Left ventricle myocardium inferior (tissue), 1 donor: Measurements from ENCODE around the gene HYPK. TPM values are rescaled to one million over a fixed set of nuclear protein-coding genes. Genes with fewer than 3 reads are reported as not detected.
A peak's percentile ranks its signal among the peaks of the same experiment; 100 is the strongest.

Experiments used
- DNase-seq: peaks from one replicate; pipeline ENCODE4 v3.0.0-alpha.2; 2020
- H3K27ac ChIP-seq: fragments of 200-600 bp; replicated peaks from 2 replicates; pipeline ENCODE4 v1.8.0; 2021
- H3K27me3 ChIP-seq: fragments of 200-600 bp; 2 replicates; pipeline ENCODE4 v1.8.0; 2021; ENCODE audit warnings: low read depth
- H3K36me3 ChIP-seq: fragments of 200-600 bp; 2 replicates; pipeline ENCODE4 v1.8.0; 2021
- H3K4me1 ChIP-seq: fragments of 200-600 bp; 2 replicates; pipeline ENCODE4 v1.8.0; 2021
- H3K4me3 ChIP-seq: fragments of 200-600 bp; 2 replicates; pipeline ENCODE4 v1.8.0; 2021; ENCODE audit warnings: mild to moderate bottlenecking, moderate library complexity
- H3K9me3 ChIP-seq: fragments of 200-600 bp; replicated peaks from 2 replicates; pipeline ENCODE4 v1.8.0; 2021
- intact Hi-C: fragments of 100-400 bp; cut with micrococcal nuclease; formaldehyde crosslinking; loops from one replicate; pipeline ENCODE4 v1.11.0; 2022
- long read RNA-seq: library from polyadenylated mRNA; unstranded; transcript quantifications from one replicate; pipeline ENCODE4 v2.0.0, GENCODE V29; 2021
- total RNA-seq: library from RNA; stranded (reverse); fragmentation: NEBNext Ultra II Directional; extraction: Animal tissue kit (Norgen Biotek cat#: 25700); gene quantifications from one replicate; pipeline ENCODE4 v1.2.1, GENCODE V29; 2021
- TF ChIP-seq, protein P1 (sequence below): fragments of 200-600 bp; IDR thresholded peaks from 2 replicates; pipeline ENCODE4 v1.8.0; 2021; ENCODE audit warnings: antibody characterized with exemption, mild to moderate bottlenecking, borderline replicate concordance
- donor health status: DM: no; HTN: yes; CAD: no; lungs with severe emphysema.

The HYPK gene, protein sequence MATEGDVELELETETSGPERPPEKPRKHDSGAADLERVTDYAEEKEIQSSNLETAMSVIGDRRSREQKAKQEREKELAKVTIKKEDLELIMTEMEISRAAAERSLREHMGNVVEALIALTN
- 17.9 TPM for total RNA-seq
- long read RNA-seq, full-length matches to known transcripts = 58 of 58 reads
- long read RNA-seq, partial matches to known transcripts = 0 of 58 reads
- long read RNA-seq, other reads (novel, unspliced or antisense) = 0 of 58 reads

DNA sequence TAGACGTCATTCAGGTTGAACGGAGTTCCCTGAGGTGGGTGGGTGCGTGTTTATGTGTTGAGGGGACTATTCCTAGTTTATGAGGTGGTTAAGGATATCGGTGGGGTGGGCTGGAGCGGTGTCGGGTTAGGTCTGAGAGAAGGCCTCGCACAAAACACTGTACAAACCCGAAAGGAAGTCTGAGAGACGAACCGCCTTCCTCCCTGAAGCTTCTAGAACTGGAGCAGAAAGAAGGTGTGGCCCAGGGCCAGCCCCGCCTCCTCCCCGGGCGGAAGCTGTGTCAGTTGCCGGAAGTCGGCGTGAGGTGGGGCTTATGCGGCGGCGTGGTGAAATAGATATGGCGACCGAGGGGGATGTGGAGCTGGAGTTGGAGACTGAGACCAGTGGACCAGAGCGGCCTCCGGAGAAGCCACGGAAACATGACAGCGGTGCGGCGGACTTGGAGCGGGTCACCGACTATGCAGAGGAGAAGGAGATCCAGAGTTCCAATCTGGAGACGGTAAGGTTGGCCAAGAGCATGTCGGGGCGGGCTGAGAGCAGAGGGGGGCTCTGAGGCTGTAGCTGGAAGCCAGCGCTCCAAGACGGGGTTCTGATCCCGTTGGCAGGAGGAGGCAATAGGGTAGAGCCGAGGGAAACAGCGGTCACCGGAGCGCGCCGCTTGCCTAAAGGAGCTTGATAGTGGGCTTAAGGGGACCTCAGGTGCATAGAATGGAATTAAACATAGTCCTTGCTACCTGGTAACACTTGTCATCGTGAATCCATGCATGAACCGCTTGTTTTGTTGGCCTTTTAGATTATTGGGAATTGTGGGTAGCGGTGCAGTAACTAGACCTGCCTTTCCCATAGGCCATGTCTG lies at the start of gene HYPK:
HYPK (plus strand) TSS at position 314 of the 856 bp plus-strand sequence; CDS start at position 338, 24 bp downstream.
- TF ChIP-seq, protein P1, sequence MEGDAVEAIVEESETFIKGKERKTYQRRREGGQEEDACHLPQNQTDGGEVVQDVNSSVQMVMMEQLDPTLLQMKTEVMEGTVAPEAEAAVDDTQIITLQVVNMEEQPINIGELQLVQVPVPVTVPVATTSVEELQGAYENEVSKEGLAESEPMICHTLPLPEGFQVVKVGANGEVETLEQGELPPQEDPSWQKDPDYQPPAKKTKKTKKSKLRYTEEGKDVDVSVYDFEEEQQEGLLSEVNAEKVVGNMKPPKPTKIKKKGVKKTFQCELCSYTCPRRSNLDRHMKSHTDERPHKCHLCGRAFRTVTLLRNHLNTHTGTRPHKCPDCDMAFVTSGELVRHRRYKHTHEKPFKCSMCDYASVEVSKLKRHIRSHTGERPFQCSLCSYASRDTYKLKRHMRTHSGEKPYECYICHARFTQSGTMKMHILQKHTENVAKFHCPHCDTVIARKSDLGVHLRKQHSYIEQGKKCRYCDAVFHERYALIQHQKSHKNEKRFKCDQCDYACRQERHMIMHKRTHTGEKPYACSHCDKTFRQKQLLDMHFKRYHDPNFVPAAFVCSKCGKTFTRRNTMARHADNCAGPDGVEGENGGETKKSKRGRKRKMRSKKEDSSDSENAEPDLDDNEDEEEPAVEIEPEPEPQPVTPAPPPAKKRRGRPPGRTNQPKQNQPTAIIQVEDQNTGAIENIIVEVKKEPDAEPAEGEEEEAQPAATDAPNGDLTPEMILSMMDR = no peak
- peaks cover 71% of the 10 kb centered on the region for H3K36me3 ChIP-seq
- H3K9me3 ChIP-seq = no peaks in the 10 kb centered on the region
- intact Hi-C loops = no loop called here
- peak within 1 kb of the TSS; percentile 88 for H3K27ac ChIP-seq
- DNase-seq = peak; percentile 95
- no peaks in the 10 kb centered on the region for H3K27me3 ChIP-seq
- peaks cover 64% of the 10 kb centered on the region for H3K4me1 ChIP-seq
- H3K4me3 ChIP-seq = peak within 1 kb of the TSS; percentile 94

DNA sequence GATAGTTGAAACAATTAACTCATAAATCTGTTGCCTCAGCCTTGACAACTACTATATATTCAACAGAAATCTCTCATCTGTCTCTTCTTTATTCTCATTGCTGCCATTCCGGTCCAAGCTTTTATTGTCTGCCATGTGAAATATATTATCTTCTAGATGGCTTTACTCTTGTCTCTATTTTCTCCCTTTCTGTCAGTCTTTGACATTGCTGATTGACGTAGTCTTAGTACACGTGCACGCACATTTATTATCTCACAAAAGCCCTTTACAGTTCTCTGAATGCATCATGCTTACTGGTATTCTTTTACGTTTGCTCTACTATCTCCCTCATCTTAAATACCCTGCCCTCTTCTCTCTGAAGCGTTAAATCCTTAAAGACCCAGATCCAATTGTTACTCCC lies 48.5 kb upstream of the HYPK start:
- intact Hi-C loops = no loop called here
- Histone ChIP-seq H3K27me3 (no peaks in the 10 kb centered on the region), H3K4me3 (no peak overlapping the region), H3K9me3 (no peaks in the 10 kb centered on the region), H3K4me1 (peaks cover 72% of the 10 kb centered on the region), H3K27ac (no peak overlapping the region), H3K36me3 (peaks cover 42% of the 10 kb centered on the region)
- DNase-seq = no peak
- TF ChIP-seq, protein P1 = no peak

DNA sequence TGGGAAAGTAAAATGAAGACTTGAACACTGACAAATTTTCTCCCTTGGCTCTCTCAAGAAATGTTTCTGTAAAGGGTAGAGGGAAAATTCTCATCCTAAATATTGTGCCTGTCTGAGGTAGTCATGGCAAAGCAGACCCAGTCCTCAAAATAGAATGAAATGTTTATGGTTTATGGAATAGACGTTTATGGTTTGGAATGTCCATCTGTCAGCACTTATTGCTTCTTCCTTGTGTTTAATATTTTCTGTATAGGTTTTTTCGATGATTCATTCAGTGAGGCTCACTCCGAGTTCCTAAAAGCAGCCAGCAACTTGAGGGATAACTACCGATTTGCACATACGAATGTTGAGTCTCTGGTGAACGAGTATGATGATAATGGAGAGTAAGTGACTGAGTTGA lies 37.6 kb upstream of the HYPK start:
- Histone ChIP-seq H3K9me3 (no peaks in the 10 kb centered on the region), H3K4me1 (peaks cover 9% of the 10 kb centered on the region), H3K27ac (no peak overlapping the region), H3K4me3 (no peak overlapping the region), H3K36me3 (peaks cover 100% of the 10 kb centered on the region), H3K27me3 (no peaks in the 10 kb centered on the region)
- intact Hi-C loops = no loop called here
- DNase-seq = no peak
- TF ChIP-seq, protein P1 = no peak

DNA sequence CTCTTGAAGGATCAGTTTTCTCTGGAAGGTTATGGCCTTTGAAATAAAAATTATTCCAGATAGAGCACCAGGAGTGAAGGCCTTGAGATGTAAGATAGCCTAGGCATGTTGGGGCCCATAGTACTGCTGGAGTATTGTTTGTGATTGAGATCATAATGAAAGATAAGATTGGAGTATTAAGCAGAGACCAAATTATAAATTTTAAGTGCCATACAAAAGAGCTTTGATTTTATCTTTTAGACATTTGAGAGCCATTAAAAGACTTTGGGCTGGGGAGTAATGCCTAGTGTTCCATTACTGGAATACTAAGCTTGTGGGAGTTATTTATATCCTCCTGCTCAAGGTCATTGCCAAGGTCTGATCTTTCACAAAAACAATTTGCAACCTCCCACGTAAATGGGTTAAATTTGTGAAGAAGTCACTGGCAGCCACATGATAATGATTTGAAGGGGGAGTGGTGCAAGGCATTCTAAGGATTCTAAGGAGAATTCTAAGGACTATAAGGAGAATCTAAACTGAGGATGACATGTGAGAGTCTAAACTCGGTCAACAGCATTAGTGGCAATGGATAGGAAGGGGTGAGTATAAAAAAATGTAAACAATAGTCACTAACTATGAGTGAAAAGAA lies 36.5 kb upstream of the HYPK start:
- H3K27ac ChIP-seq = peak overlapping the region; percentile 12
- no peak for DNase-seq
- H3K9me3 ChIP-seq = no peaks in the 10 kb centered on the region
- intact Hi-C loops = no loop called here
- no peak overlapping the region for H3K4me3 ChIP-seq
- H3K4me1 ChIP-seq = peaks cover 9% of the 10 kb centered on the region
- TF ChIP-seq, protein P1 = no peak
- H3K27me3 ChIP-seq = no peaks in the 10 kb centered on the region
- peaks cover 100% of the 10 kb centered on the region for H3K36me3 ChIP-seq

DNA sequence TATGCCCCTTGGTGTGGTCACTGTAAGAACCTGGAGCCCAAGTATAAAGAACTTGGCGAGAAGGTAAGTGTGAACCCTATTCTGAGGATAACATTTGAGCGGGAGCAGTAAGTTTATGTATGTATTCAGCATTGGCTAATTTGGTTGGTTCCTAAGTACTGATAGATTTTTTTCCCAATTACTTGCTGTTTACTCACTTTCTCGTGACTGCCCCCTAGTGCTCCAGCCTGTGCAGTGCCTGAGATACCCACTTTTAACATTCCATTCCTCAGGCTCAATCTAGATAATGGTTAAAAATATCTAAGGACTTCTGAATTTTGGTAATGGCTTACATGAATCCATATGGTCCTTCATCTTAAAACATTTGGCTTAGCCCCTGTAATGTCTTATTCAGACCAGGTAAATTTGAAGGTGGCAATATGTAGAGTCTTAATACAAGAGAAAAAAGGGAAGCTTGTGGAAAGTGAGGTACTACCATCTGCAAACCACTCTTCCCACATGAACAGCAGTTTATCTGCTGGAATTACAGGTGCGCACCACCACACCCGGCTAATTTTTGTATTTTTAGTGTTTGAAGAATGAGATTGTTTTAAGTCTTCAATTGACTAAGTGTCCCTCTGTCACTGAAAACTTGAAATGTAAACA lies 30.7 kb upstream of the HYPK start:
- Histone ChIP-seq H3K9me3 (no peaks in the 10 kb centered on the region), H3K36me3 (peaks cover 93% of the 10 kb centered on the region), H3K4me3 (no peak overlapping the region), H3K27me3 (no peaks in the 10 kb centered on the region), H3K4me1 (peaks cover 15% of the 10 kb centered on the region), H3K27ac (peak overlapping the region; percentile 27)
- DNase-seq = peak; percentile 37
- intact Hi-C loops = no loop called here
- TF ChIP-seq, protein P1 = peak; percentile 82
